ENCODE measurements around the gene KLF17. TPM values are rescaled to one million over a fixed set of nuclear protein-coding genes. Genes with fewer than 3 reads are reported as not detected.

Gene KLF17
- total and polyA plus RNA-seq, 2 of the 8 experiments (the other 6 are each of a cell fraction or from before 2014, with no cell fraction given) = not detected

DNA sequence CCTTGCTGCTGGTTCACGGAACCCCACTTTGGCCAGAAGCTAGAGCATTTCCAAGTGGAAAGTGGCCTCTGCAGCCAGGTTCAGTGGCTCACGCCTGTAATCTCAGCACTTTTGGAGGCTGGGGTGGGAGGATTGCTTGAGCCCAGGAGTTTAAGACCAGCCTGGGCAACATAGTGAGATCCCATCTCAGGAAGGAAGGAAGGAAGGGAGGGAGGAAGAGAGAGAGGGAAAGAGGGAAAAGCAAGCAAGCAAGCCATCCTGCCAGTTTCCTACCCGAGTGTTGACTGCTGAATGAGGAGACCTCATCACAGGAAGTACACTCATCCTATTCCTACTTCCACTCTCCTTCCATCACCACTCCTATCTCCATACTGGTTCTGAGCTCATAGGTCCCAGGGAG lies 12.8 kb upstream of the KLF17 start:
- H3K4me2 ChIP-seq (ENCODE audit: insufficient read depth in 1 of 2, low read depth in 2 of 2, low read length in 2 of 2) = no peak overlapping the region
- no peak for DNase-seq (ENCODE audit: low read depth in 1 of 2, low spot score in 2 of 2)
- H2BK5ac ChIP-seq (ENCODE audit: low read depth, low read length) = no peak overlapping the region
- ChIA-PET CTCF (ENCODE audit: partially characterized antibody) (interaction anchor here (0.7 to 3.9 kb wide), 4 partner anchors 13 to 408 kb away, joined by 3 to 38 read pairs (median 3); no protein-coding TSS in a partner anchor), POLR2A (ENCODE audit: partially characterized antibody) (no interaction called here)
- H3K23me2 ChIP-seq (ENCODE audit: low read depth, low read length) = no peaks in the 10 kb centered on the region
- H3K27me3 ChIP-seq (replicated peaks in 1 of 4; ENCODE audit: control insufficient read depth in 3 of 4, extremely low read depth in 1 of 4, insufficient read depth in 3 of 4, low read length in 3 of 4) = peaks cover 0 to 2% (median 0%) of the 10 kb centered on the region in 4 experiments; a peak in 1 of 7 replicates
- H3K14ac ChIP-seq (ENCODE audit: insufficient read length) = no peak overlapping the region
- FAIRE-seq = no peak
- no peak overlapping the region for H3K4ac ChIP-seq (replicated peaks; ENCODE audit: insufficient read length, low read depth, low read length)
- H2AK5ac ChIP-seq (ENCODE audit: low read depth, low read length) = no peak overlapping the region
- no peaks in the 10 kb centered on the region for H3K4me1 ChIP-seq (replicated peaks in 1 of 4; ENCODE audit: control insufficient read depth in 3 of 4, insufficient read depth in 4 of 4, low read length in 3 of 4)
- no peak overlapping the region for H3K18ac ChIP-seq (ENCODE audit: extremely low read depth, low read length)
- no peaks in the 10 kb centered on the region for H3K79me1 ChIP-seq (ENCODE audit: low read depth, low read length)
- no peak overlapping the region for H2BK15ac ChIP-seq (ENCODE audit: low read length)
- no peak overlapping the region for H4K91ac ChIP-seq (replicated peaks; ENCODE audit: insufficient read length, low read length)
- no peaks in the 10 kb centered on the region for H3K79me2 ChIP-seq (ENCODE audit: control insufficient read depth in 1 of 2, insufficient read depth in 2 of 2, low read length in 2 of 2)
- H3K27ac ChIP-seq (ENCODE audit: low read depth, low read length) = no peak overlapping the region
- TF ChIP-seq MAFK (IDR thresholded peaks at IDR 0.05; ENCODE audit: low read depth, low read length) = no peak
- H4K8ac ChIP-seq (ENCODE audit: extremely low read depth, insufficient read depth, low read length) = no peak overlapping the region
- H4K5ac ChIP-seq (ENCODE audit: insufficient read length, low read depth, low read length) = no peak overlapping the region
- no peak overlapping the region for H3K4me3 ChIP-seq (ENCODE audit: extremely low read depth in 1 of 4, insufficient read depth in 2 of 4, low read depth in 3 of 4, low read length in 4 of 4)
- no peak overlapping the region for H2BK12ac ChIP-seq (ENCODE audit: low read depth, low read length)
- WGBS, 2 experiments (ENCODE audit: extremely low coverage in 1 of 2, insufficient coverage in 1 of 2, insufficient read length in 1 of 2, insufficient replicate concordance in 2 of 2, low coverage in 1 of 2, low lambda C conversion rate in 2 of 2, missing lambda C conversion rate in 1 of 2) = 82% methylated on average over 3 of the region's 3 CpGs; no CpG with 5 or more reads in 1 of the 2 experiments
- H3K36me3 ChIP-seq (ENCODE audit: control insufficient read depth in 2 of 4, insufficient read depth in 4 of 4, low read length in 3 of 4) = no peaks in the 10 kb centered on the region
- no peak overlapping the region for H2BK20ac ChIP-seq (ENCODE audit: low read length)
- H3K9ac ChIP-seq (replicated peaks in 1 of 4; ENCODE audit: extremely low read depth in 1 of 4, low read depth in 3 of 4, low read length in 3 of 4) = no peak overlapping the region
- H3K9me3 ChIP-seq (ENCODE audit: insufficient read depth in 2 of 2, low read depth in 1 of 2, low read length in 1 of 2) = no peaks in the 10 kb centered on the region
- H4K20me1 ChIP-seq (replicated peaks in 1 of 2; ENCODE audit: control insufficient read depth in 1 of 2, insufficient read depth in 2 of 2, low read length in 2 of 2) = no peaks in the 10 kb centered on the region
- H2BK120ac ChIP-seq (replicated peaks; ENCODE audit: low read depth, low read length) = no peak overlapping the region
- no peak overlapping the region for H3K23ac ChIP-seq (ENCODE audit: insufficient read length)
- no peak overlapping the region for H2AFZ ChIP-seq (ENCODE audit: low read length)
- H3K56ac ChIP-seq (replicated peaks; ENCODE audit: insufficient read length, low read depth, low read length) = no peak overlapping the region

Measured in H1 (cell line).